Natural killer cell (primary cell): ENCODE results near the gene BCL7B. TPM values are rescaled to one million over a fixed set of nuclear protein-coding genes. Genes with fewer than 3 reads are reported as not detected.
"Not testable (repeated sequence)": the region's sequence is repeated elsewhere in the genome, so short reads cannot be mapped to it uniquely, and the experiment has no call there.

Experiments used
- ATAC-seq, 3 donors: fragments of 150-1000 bp in 2 of 3; fragments of 200-7000 bp in 1 of 3; cut with Tn5 transposase; 1 replicate in 1 of 3; 2 replicates in 2 of 3; pipeline ENCODE4 v1.10.0; 2021; ENCODE audit warnings: mild to moderate bottlenecking in 2 of 3, moderate library complexity in 2 of 3
- DNase-seq, 2 donors: peaks; one replicate each; pipeline versions ENCODE4 v3.0.0 to v3.0.0-alpha.2; 2013 to 2021; ENCODE audit warnings: mixed read lengths in 1 of 2
- H3K27ac ChIP-seq: one replicate; pipeline ENCODE4 v1.5.1; 2013; ENCODE audit warnings: mild to moderate bottlenecking, low read length
- H3K27me3 ChIP-seq: one replicate; pipeline ENCODE4 v1.6.1; 2013; ENCODE audit warnings: low read length; ENCODE audit not compliant: control insufficient read depth, insufficient read depth
- H3K36me3 ChIP-seq: one replicate; pipeline ENCODE4 v1.6.1; 2013; ENCODE audit warnings: low read length; ENCODE audit not compliant: control insufficient read depth, insufficient read depth
- H3K4me1 ChIP-seq: one replicate; pipeline ENCODE4 v1.6.1; 2013; ENCODE audit warnings: low read length; ENCODE audit not compliant: control insufficient read depth, insufficient read depth
- H3K4me3 ChIP-seq: one replicate; pipeline ENCODE4 v1.5.1; 2013; ENCODE audit warnings: low read length
- H3K9me3 ChIP-seq: one replicate; pipeline ENCODE4 v1.6.1; 2013; ENCODE audit warnings: low read length; ENCODE audit not compliant: control insufficient read depth, insufficient read depth
- H3K27ac Mint-ChIP-seq, 2 donors: one replicate each; pipeline ENCODE4 v1.8.0; 2022; ENCODE audit warnings: mild to moderate bottlenecking in 2 of 2, mixed read lengths in 2 of 2, moderate library complexity in 1 of 2
- H3K27me3 Mint-ChIP-seq, 2 donors: one replicate each; pipeline ENCODE4 v1.8.0; 2022; ENCODE audit warnings: low read depth in 2 of 2, mixed read lengths in 2 of 2
- H3K36me3 Mint-ChIP-seq: one replicate; pipeline ENCODE4 v1.8.0; 2022; ENCODE audit warnings: mixed read lengths
- H3K4me1 Mint-ChIP-seq, 2 donors: one replicate each; pipeline ENCODE4 v1.8.0; 2022; ENCODE audit warnings: mixed read lengths in 2 of 2
- H3K4me3 Mint-ChIP-seq: one replicate; pipeline ENCODE4 v1.8.0; 2022; ENCODE audit warnings: mild to moderate bottlenecking, moderate library complexity, mixed read lengths
- H3K9me3 Mint-ChIP-seq, 2 donors: one replicate each; pipeline ENCODE4 v1.8.0; 2022; ENCODE audit warnings: mixed read lengths in 2 of 2
- CTCF ChIP-seq: fragments of 200-600 bp; IDR thresholded peaks from one replicate; pipeline ENCODE4 v1.8.0; 2022; ENCODE audit warnings: antibody characterized with exemption
- WGBS: methylation state at CpG from one replicate; pipeline ENCODE4 v1.1.7; 2013; ENCODE audit warnings: missing lambda C conversion rate; ENCODE audit not compliant: insufficient coverage; 5-methylcytosine and 5-hydroxymethylcytosine counted together
- intact Hi-C: fragments of 100-400 bp; cut with micrococcal nuclease; formaldehyde crosslinking; loops from one replicate; pipeline ENCODE4 v1.14.2; 2022
- total RNA-seq, 4 donors: library from RNA; stranded (reverse); fragments of 120-200 nt in 1 of 4; gene quantifications; one replicate each; pipeline versions ENCODE4 v1.2.3 to v1.2.4, GENCODE V29; 2013 to 2022

The BCL7B gene
- total RNA-seq, 3 donors from 2014 or later (not counting 1 experiment from before 2014, with no cell fraction given), result 109 to 131 (median 120) TPM

GRCh38 chr7:73496626-73497025 lies 60.9 kb downstream of the BCL7B start:
- no peak for TF ChIP-seq CTCF
- Mint-ChIP-seq H3K4me1 (peaks cover 11 to 17% of the 10 kb centered on the region in 2 donors), H3K27me3 (no peaks in the 10 kb centered on the region), H3K27ac (peak overlapping the region in 1 of 2 donors; percentile 13), H3K9me3 (no peaks in the 10 kb centered on the region), H3K36me3 (peaks cover 15% of the 10 kb centered on the region), H3K4me3 (no peak overlapping the region)
- H3K4me3 ChIP-seq, result no peak overlapping the region
- ATAC-seq (no peak), DNase-seq (no peak)
- H3K9me3 ChIP-seq, result no peaks in the 10 kb centered on the region
- no peak overlapping the region for H3K27ac ChIP-seq
- peaks cover 75% of the 10 kb centered on the region for H3K36me3 ChIP-seq
- intact Hi-C loops, result no loop called here
- 96% methylated on average over 5 of the region's 7 CpGs for WGBS
- H3K4me1 ChIP-seq, result no peaks in the 10 kb centered on the region
- no peaks in the 10 kb centered on the region for H3K27me3 ChIP-seq

GRCh38 chr7:73495507-73495906 lies 62.0 kb downstream of the BCL7B start:
- H3K9me3 Mint-ChIP-seq, H3K27ac ChIP-seq, intact Hi-C loops, H3K27ac Mint-ChIP-seq, H3K4me1 ChIP-seq, H3K27me3 ChIP-seq, H3K9me3 ChIP-seq, H3K4me3 Mint-ChIP-seq, DNase-seq, H3K4me3 ChIP-seq, H3K27me3 Mint-ChIP-seq, ATAC-seq: not testable (repeated sequence)
- peaks cover 77% of the 10 kb centered on the region for H3K36me3 ChIP-seq
- WGBS, result 95% methylated on average over 2 of the region's 2 CpGs
- Mint-ChIP-seq H3K4me1 (peaks cover 6 to 17% of the 10 kb centered on the region in 2 donors), H3K36me3 (peaks cover 15% of the 10 kb centered on the region)

DNA sequence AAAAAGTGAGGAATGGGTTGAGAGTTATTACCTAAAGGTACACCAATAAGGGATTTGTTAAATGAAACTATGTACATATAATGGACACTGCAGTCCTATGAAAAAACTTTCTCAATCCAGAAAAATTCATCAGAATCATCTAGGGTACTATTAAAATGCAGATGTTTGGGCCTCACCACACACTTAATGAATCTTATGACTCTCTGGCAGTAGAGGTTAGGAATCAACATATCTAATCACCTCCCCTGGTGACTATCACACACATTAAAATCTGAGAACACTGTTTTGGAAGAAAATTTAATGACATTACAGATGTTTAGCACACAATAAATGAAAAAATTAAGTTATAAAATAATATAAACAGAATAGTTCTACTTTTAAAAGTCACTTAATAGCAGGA lies 67.5 kb downstream of the BCL7B start:
- no peaks in the 10 kb centered on the region for H3K27me3 Mint-ChIP-seq
- no peak for TF ChIP-seq CTCF
- no peaks in the 10 kb centered on the region for H3K9me3 Mint-ChIP-seq
- Histone ChIP-seq H3K27ac (no peak overlapping the region), H3K36me3 (peaks cover 69% of the 10 kb centered on the region), H3K27me3 (no peaks in the 10 kb centered on the region), H3K9me3 (no peaks in the 10 kb centered on the region), H3K4me3 (no peak overlapping the region), H3K4me1 (no peaks in the 10 kb centered on the region)
- peaks cover 19% of the 10 kb centered on the region for H3K36me3 Mint-ChIP-seq
- no peak overlapping the region for H3K27ac Mint-ChIP-seq
- DNase-seq (no peak), ATAC-seq (no peak)
- H3K4me1 Mint-ChIP-seq, result peaks cover 5 to 13% of the 10 kb centered on the region in 2 donors
- intact Hi-C loops, result no loop called here
- H3K4me3 Mint-ChIP-seq, result no peak overlapping the region

- H3K27me3 ChIP-seq, result no peaks in the 10 kb centered on the region
- DNase-seq (no peak), ATAC-seq (no peak)
- peaks cover 68% of the 10 kb centered on the region for H3K36me3 ChIP-seq
- H3K4me3 ChIP-seq, result no peak overlapping the region
- Mint-ChIP-seq H3K27me3 (no peaks in the 10 kb centered on the region), H3K27ac (peak overlapping the region in 1 of 2 donors; percentile 16), H3K9me3 (no peaks in the 10 kb centered on the region), H3K4me3 (no peak overlapping the region), H3K4me1 (peaks cover 8 to 13% of the 10 kb centered on the region in 2 donors), H3K36me3 (peaks cover 19% of the 10 kb centered on the region)
- no peaks in the 10 kb centered on the region for H3K4me1 ChIP-seq
- intact Hi-C loops, result no loop called here
- TF ChIP-seq CTCF, result no peak
- H3K9me3 ChIP-seq, result no peaks in the 10 kb centered on the region
- H3K27ac ChIP-seq, result no peak overlapping the region
- 100% methylated on average over 1 of the region's 1 CpG for WGBS
Observed at GRCh38 chr7:73487486-73487885, 70.0 kb downstream of the BCL7B start.

Other genes starting within 250 kb of the BCL7B start
- gene NSUN5, start 248.9 kb downstream of the BCL7B start, total RNA-seq, result 10 to 100 TPM; 35.9 to 39.3 (median 37.4) TPM
- not detected for gene TRIM50, start 229.6 kb downstream of the BCL7B start, total RNA-seq
- gene FKBP6, start 229.5 kb downstream of the BCL7B start, total RNA-seq, result not detected
- under 1 TPM in 2 of 3 donors, not detected in 1; 0.15 to 0.25 TPM for gene FZD9, start 123.9 kb downstream of the BCL7B start, total RNA-seq
- 10 to 100 TPM; 50.1 to 61.9 (median 59.9) TPM for gene BAZ1B, start 35.4 kb downstream of the BCL7B start, total RNA-seq
- gene TBL2, start 20.9 kb upstream of the BCL7B start, total RNA-seq, result 10 to 100 TPM; 15.1 to 18.5 (median 17.6) TPM
- not detected for gene MLXIPL, start 66.8 kb upstream of the BCL7B start, total RNA-seq
- gene VPS37D, start 110.1 kb upstream of the BCL7B start, total RNA-seq, result under 1 TPM; 0.40 to 0.83 (median 0.48) TPM
- 1 to 10 TPM; 8.7 to 9.9 (median 9.3) TPM for gene DNAJC30, start 125.8 kb upstream of the BCL7B start, total RNA-seq
- 100 to 1,000 TPM in 1 of 3 donors, 10 to 100 TPM in 2; 93.1 to 101 (median 94.2) TPM for gene BUD23, start 125.9 kb upstream of the BCL7B start, total RNA-seq
- gene STX1A, start 162.0 kb upstream of the BCL7B start, total RNA-seq, result 10 to 100 TPM; 13.2 to 20.4 (median 14.7) TPM
- gene ABHD11, start 181.1 kb upstream of the BCL7B start, total RNA-seq, result 10 to 100 TPM; 14.7 to 23.7 (median 20.0) TPM
- not detected for gene CLDN3, start 212.6 kb upstream of the BCL7B start, total RNA-seq